HUES48 (cell line): Measurements from ENCODE around the gene FAM221A.

Experiments used
- H3K27ac ChIP-seq: one replicate; pipeline ENCODE4 v1.7.0; 2013; ENCODE audit warnings: low read depth, low read length, inconsistent platforms
- H3K27me3 ChIP-seq: 2 replicates; pipeline ENCODE4 v1.6.1; 2013; ENCODE audit warnings: mild to moderate bottlenecking, low read length; ENCODE audit not compliant: control insufficient read depth, insufficient read depth
- H3K36me3 ChIP-seq: 2 replicates; pipeline ENCODE4 v1.6.1; 2013; ENCODE audit warnings: low read length; ENCODE audit not compliant: control insufficient read depth, insufficient read depth
- H3K4me1 ChIP-seq: 2 replicates; pipeline ENCODE4 v1.6.1; 2013; ENCODE audit warnings: mild to moderate bottlenecking, low read length; ENCODE audit not compliant: control insufficient read depth, insufficient read depth
- H3K4me3 ChIP-seq: 2 replicates; pipeline ENCODE4 v1.5.1; 2013; ENCODE audit warnings: mild to moderate bottlenecking, low read depth, low read length
- H3K9ac ChIP-seq: 2 replicates; pipeline ENCODE4 v1.6.1; 2013; ENCODE audit warnings: mild to moderate bottlenecking, low read depth, low read length, moderate library complexity
- H3K9me3 ChIP-seq: 2 replicates; pipeline ENCODE4 v1.6.1; 2013; ENCODE audit warnings: low read length; ENCODE audit not compliant: control insufficient read depth, insufficient read depth

The FAM221A gene

GRCh38 chr7:23679898-23680413 is at the start of gene FAM221A:
FAM221A (plus strand) TSS chr7:23680199; CDS start chr7:23680219, 20 bp downstream.
- peak within 1 kb of the TSS; percentile 82 for H3K27ac ChIP-seq
- peaks cover 21% of the 10 kb centered on the region for H3K36me3 ChIP-seq
- peaks cover 6% of the 10 kb centered on the region; the same call in 1 of the 2 replicates for H3K27me3 ChIP-seq
- peak within 1 kb of the TSS; percentile 86 for H3K4me3 ChIP-seq
- H3K4me1 ChIP-seq: 0 out of 2 replicates have a peak, but pooled peaks cover 3% of the 10 kb centered on the region
- H3K9ac ChIP-seq: peak within 1 kb of the TSS; percentile 86
- no peaks in the 10 kb centered on the region for H3K9me3 ChIP-seq

GRCh38 chr7:23633417-23633816 is 46.6 kb upstream of the FAM221A start:
- Histone ChIP-seq H3K9me3 (no peaks in the 10 kb centered on the region), H3K4me3 (no peak overlapping the region), H3K36me3 (no peaks in the 10 kb centered on the region), H3K27ac (no peak overlapping the region), H3K4me1 (no peaks in the 10 kb centered on the region), H3K27me3 (no peaks in the 10 kb centered on the region), H3K9ac (no peak overlapping the region)

- Histone ChIP-seq H3K27me3 (no peaks in the 10 kb centered on the region), H3K9me3 (no peaks in the 10 kb centered on the region), H3K36me3 (no peaks in the 10 kb centered on the region), H3K4me1 (no peaks in the 10 kb centered on the region; the same call in 1 of the 2 replicates), H3K27ac (no peak overlapping the region), H3K4me3 (no peak overlapping the region), H3K9ac (no peak overlapping the region)
Measured at GRCh38 chr7:23645822-23646221, 34.2 kb upstream of the FAM221A start.

- no peak overlapping the region for H3K27ac ChIP-seq
- H3K36me3 ChIP-seq: no peaks in the 10 kb centered on the region
- H3K4me3 ChIP-seq: no peak overlapping the region
- H3K27me3 ChIP-seq: no peaks in the 10 kb centered on the region
- H3K9ac ChIP-seq: no peak overlapping the region
- peaks cover 24% of the 10 kb centered on the region for H3K9me3 ChIP-seq
- H3K4me1 ChIP-seq: no peaks in the 10 kb centered on the region
Measured at GRCh38 chr7:23653942-23654341, 26.1 kb upstream of the FAM221A start.

GRCh38 chr7:23654508-23654907 is 25.5 kb upstream of the FAM221A start:
- Histone ChIP-seq H3K9ac (no peak overlapping the region), H3K4me3 (no peak overlapping the region), H3K4me1 (no peaks in the 10 kb centered on the region), H3K36me3 (no peaks in the 10 kb centered on the region), H3K9me3 (peaks cover 25% of the 10 kb centered on the region), H3K27ac (no peak overlapping the region), H3K27me3 (no peaks in the 10 kb centered on the region)

GRCh38 chr7:23655433-23655832 is 24.6 kb upstream of the FAM221A start:
- H3K4me3 ChIP-seq: no peak overlapping the region
- H3K27me3 ChIP-seq: no peaks in the 10 kb centered on the region
- no peaks in the 10 kb centered on the region for H3K36me3 ChIP-seq
- peaks cover 25% of the 10 kb centered on the region for H3K9me3 ChIP-seq
- H3K4me1 ChIP-seq: no peaks in the 10 kb centered on the region
- no peak overlapping the region for H3K9ac ChIP-seq
- no peak overlapping the region for H3K27ac ChIP-seq

- H3K27ac ChIP-seq: no peak overlapping the region
- H3K4me1 ChIP-seq: peaks cover 18% of the 10 kb centered on the region
- peaks cover 12% of the 10 kb centered on the region for H3K9me3 ChIP-seq
- no peak overlapping the region for H3K9ac ChIP-seq
- H3K4me3 ChIP-seq: no peak overlapping the region
- H3K27me3 ChIP-seq: no peaks in the 10 kb centered on the region
- H3K36me3 ChIP-seq: no peaks in the 10 kb centered on the region
Measured at GRCh38 chr7:23658831-23659427, 21.1 kb upstream of the FAM221A start.

- H3K27ac ChIP-seq: no peak overlapping the region
Measured at GRCh38 chr7:23661385-23661784, 18.6 kb upstream of the FAM221A start.

GRCh38 chr7:23662124-23662983 is 17.6 kb upstream of the FAM221A start:
- Histone ChIP-seq H3K9me3 (peaks cover 6% of the 10 kb centered on the region; the same call in 1 of the 2 replicates), H3K27ac (peak overlapping the region; percentile 81), H3K4me3 (no peak overlapping the region; the same call in 1 of the 2 replicates), H3K4me1 (peaks cover 18% of the 10 kb centered on the region), H3K36me3 (no peaks in the 10 kb centered on the region), H3K27me3 (no peaks in the 10 kb centered on the region), H3K9ac (peak overlapping the region; percentile 45)

More at GRCh38 chr7:23661385-23661784, 18.6 kb upstream of the FAM221A start:
- Histone ChIP-seq H3K27me3 (no peaks in the 10 kb centered on the region), H3K4me3 (no peak overlapping the region), H3K36me3 (no peaks in the 10 kb centered on the region), H3K9me3 (peaks cover 6% of the 10 kb centered on the region; the same call in 1 of the 2 replicates), H3K9ac (no peak overlapping the region), H3K4me1 (peaks cover 18% of the 10 kb centered on the region)

GRCh38 chr7:23662984-23663313 is 17.1 kb upstream of the FAM221A start:
- Histone ChIP-seq H3K9me3 (peaks cover 6% of the 10 kb centered on the region; the same call in 1 of the 2 replicates), H3K9ac (peak overlapping the region; percentile 45; the same call in 1 of the 2 replicates)

GRCh38 chr7:23664122-23664521 is 15.9 kb upstream of the FAM221A start:
- Histone ChIP-seq H3K9ac (no peak overlapping the region), H3K9me3 (no peaks in the 10 kb centered on the region), H3K4me1 (peaks cover 18% of the 10 kb centered on the region), H3K27me3 (no peaks in the 10 kb centered on the region), H3K27ac (no peak overlapping the region), H3K36me3 (no peaks in the 10 kb centered on the region), H3K4me3 (no peak overlapping the region)

More at GRCh38 chr7:23662984-23663313, 17.1 kb upstream of the FAM221A start:
- peaks cover 18% of the 10 kb centered on the region for H3K4me1 ChIP-seq
- peak overlapping the region; percentile 81 for H3K27ac ChIP-seq
- no peaks in the 10 kb centered on the region for H3K27me3 ChIP-seq
- H3K36me3 ChIP-seq: no peaks in the 10 kb centered on the region
- H3K4me3 ChIP-seq: no peak overlapping the region; the same call in 1 of the 2 replicates
